Fibroblast of skin of scalp (primary cell): ENCODE data around the gene CYSTM1.

Experiments used
- DNase-seq: peaks from one replicate; pipeline ENCODE4 v3.0.0-alpha.2; 2013

Gene CYSTM1

DNA sequence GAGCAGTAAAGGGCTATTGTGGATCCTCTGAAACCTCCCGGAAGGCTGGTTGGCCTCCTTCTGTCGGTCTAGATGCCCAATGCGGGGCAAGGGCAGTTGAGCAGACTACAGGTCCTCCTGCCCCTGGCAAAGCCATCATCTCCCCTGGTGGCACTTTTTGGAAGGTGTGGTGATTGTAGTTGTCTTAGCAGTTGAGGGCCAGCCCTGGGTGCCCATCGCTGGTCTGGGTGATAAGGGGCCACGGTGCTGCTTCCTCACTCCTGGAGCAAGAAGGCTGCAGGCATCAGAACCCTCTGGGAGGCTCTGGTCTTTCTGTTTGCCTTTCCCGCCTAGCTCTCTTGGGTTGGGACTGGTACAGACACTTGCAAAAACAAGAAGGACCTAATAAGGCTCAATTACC is 63.8 kb downstream of the CYSTM1 start:
- DNase-seq = no peak

- no peak for DNase-seq
These were observed 64.5 kb downstream of the CYSTM1 start for GRCh38 chr5:140239461-140239860.

DNA sequence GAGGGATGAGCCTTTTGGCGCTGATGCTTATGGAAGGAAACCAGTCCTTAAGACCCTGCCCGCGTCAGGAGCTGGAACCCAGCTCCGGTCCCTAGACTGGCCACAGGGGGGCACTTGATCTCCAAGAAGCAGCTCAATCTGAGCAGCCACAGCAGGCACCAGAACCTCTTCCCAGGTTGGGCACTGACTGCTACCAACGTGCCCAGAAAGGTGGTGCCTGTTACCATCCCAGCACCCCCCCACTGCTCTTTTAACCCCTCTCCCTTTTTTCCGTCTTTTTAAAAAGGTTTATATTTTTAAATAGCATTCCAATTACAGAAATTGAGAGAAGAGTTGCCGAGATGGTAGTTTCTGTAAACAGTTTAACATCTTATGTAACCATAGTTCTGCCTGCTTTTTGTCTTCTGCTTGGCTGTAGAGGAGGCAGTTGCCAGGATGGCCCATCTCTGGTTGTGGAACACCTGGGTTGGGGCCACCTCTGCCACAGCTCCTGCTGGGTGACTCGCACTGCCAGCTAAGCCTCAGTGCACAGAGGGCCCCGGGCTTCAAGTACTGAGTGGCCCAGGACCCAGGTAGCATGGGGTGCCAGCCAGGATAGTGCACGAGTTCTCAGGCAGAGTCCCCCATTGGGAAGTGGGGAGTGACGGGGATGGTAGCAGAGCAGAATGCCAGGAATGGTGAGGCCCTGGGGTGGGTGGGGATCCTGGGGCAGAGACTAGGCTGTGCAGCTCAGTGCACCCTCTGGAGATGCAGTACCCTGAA is 65.1 kb downstream of the CYSTM1 start:
- DNase-seq = peak; percentile 66

DNA sequence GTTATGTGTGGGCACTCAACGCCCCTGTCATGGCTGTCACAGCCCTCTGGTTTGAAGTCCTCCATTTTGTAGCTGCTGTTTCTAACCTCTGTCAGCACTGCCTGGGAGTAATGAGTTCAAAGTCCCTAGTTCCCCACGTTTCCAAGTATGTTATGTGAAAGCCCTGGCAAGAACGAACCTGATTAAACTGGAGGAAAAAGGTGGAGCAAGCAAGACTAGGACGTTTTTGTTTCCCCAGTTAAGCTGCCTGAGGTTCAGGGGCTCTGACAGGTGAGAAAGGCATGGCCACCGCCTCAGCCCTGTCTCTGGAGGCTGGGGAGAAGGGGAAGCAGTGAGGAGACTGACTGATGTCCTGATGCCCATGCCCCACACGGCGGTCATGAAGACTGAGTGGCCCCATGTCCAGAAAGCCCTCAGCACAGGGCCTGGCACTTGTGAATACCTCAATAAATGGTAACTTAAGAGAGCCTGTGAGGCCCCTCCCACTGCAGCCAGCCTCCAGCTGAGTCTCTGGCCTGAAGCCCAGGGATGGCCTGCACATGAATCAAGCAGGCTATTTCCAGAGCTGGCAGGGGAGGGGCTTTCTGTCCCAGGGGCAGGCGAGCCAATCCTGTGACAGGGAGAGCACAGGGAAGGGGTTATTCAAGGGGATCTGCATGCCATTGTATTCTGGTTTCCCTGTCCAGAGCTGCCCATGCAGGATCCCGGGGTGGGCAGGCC is 66.2 kb downstream of the CYSTM1 start:
- peak; percentile 96 for DNase-seq

GRCh38 chr5:140242099-140242498 is 67.1 kb downstream of the CYSTM1 start:
- DNase-seq = peak; percentile 34

GRCh38 chr5:140242890-140243585 is 68.0 kb downstream of the CYSTM1 start:
- no peak for DNase-seq

- no peak for DNase-seq
These were observed 68.8 kb downstream of the CYSTM1 start for GRCh38 chr5:140243706-140244250.

GRCh38 chr5:140244525-140245025 is 69.6 kb downstream of the CYSTM1 start:
- peak; percentile 91 for DNase-seq

DNA sequence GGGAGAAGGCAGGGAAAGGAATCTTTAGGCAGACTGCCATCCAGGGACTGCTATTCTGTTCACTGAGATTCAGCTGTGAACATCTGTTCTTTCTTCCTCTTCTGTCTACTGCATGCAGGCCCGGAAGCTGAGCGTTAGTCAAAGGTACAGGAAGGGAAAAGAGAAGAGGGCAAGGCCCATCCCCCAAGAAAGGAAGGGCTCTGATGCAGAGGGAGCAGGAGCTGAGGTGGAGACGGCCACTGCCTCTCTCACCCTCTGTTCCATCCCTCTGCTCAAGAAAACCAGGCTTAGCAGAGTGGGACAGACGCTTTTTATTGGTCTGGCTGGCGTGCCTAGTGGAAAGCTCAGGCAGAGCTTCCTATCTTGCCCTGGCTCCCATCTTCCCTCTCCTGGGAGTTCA is 70.4 kb downstream of the CYSTM1 start:
- DNase-seq = peak; percentile 48

- no peak for DNase-seq
These were observed 70.9 kb downstream of the CYSTM1 start for GRCh38 chr5:140245926-140246325.

DNA sequence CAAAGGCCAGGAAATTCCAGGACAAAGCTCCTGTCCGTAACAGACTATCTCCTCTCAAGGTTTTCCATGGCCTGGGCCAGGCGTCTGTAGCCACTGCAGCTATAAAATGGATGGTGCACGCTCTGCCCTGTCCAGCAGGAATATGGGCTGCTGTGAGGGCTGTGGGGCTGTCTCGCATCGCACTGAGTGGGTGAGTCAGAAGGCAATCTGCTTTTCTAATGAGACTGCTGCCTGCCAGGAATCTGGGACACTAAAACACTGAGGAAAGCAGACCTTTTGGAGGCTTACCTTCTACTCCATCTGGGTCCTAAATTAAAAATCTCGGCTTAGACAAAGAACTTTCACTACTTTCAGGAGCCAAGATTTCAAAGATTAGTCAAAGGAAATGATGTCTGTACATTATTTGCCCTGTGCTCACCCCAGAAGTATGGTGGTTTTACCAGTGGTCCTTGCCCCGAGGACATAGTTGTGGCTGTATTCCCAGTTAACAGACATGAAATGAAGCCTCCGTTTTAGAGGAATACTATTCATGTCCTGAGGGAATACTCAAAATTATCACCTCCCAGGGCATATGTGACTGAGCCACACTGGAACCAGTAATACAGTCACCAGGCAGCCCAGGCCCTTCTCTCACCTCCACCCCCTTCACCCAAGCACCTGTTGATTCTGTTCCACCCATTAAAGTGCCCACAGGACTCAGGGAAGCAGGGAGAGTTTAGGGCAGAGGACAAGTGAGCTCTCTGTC is 71.6 kb downstream of the CYSTM1 start:
- peak; percentile 76 for DNase-seq

- no peak for DNase-seq
These were observed 73.4 kb downstream of the CYSTM1 start for GRCh38 chr5:140248414-140248813.

DNA sequence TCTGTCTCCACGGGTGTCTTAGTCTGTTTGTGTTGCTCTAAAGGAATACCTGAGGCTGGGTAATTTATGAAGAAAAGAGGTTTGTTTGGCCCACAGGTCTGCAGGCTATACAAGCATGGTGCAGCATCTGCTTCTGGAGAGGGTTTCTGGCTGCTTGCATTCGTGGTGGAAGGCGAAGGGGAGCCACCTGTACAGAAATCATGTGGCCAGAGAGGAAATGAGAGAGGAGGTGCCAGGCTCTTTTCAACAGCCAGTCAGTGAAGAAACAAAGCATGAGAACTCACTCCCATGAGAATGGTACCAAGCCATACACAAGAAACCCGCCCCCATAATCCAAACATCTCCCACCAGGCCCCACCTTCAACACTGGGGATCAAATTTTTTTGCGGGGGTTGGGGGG is 74.5 kb downstream of the CYSTM1 start:
- no peak for DNase-seq

DNA sequence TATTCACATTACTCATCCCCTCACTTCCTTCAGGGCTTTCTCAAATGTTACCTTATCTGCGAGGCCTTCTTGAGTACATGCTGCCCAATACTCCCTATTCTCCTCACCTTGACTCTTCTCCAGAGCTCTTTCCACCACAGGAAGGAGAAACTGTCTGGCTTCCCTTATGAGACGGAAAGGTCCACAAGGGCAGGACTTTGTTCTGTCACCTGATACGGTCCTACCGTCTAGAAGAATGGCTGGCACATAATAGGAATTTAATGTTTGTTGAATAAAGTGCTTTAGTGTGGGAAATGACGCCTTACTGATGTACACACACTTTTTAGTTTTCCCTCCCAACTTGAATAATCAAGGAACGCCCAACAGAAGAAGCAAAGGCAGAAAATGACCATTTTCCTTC is 75.4 kb downstream of the CYSTM1 start:
- DNase-seq = no peak

- DNase-seq = peak; percentile 99
These were observed 76.6 kb downstream of the CYSTM1 start for GRCh38 chr5:140251527-140251973.

DNA sequence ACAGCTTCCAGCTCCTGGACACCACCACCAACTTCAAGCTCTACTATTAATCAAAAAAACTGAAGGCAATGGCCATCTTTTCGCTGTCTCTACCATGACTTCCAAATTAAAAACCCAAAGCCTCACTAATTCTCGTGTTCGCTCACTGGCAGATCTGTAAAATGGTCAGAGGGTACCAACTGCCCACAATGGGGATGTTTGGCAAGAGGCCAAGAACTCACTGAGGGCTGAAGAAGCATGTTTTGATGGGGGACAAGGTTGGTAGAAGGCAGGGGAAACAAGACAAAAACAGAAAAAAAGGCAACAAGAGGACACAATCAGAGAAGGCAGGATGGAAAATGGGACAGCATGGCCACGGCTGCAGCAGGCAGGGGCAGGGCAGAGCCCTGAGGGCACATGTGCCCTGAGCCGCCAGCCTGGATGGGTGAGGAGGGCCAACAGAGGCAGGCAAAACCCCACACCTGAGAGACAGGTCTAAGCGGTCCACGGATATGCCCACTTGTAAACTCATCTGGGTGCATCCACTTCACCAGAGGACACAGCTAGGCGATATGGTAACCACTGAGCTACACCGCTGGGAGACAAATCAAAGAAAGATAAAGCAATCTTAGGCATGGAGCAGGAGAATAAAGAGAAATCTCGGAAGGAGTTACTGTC is 77.6 kb downstream of the CYSTM1 start:
- DNase-seq = no peak

- DNase-seq = no peak
These were observed 79.0 kb downstream of the CYSTM1 start for GRCh38 chr5:140253985-140254384.

DNA sequence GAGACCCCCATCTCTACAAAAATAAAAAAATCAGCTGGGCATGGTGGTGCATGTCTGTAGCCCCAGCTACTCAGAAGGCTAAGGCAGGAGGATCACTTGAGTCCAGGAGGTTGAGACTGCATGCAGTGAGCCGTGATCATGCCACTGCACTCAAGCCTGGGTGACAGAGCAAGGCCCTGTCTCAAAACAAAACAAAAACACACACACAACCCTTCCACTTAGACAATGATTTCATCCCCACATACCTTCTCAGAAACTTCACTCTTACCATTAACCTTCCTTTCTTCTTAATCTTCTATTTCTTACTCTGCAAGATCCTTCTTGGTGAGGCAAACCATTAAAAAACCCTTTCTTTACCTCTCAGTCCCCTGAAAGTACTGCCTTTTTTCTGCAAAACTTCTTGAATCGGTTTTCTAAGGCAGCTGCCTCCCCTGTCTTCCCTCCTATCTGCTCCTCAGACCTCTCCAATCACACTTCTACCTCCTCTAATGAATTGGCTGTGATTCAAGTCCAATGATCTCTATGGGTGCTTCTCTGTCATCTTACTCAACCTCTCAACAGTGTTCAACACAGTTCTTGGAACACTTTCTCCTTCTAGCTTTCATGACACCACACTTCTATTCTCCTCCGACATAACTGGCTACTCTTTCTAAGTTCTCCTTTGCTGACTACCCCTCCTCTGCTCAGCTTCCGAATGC is 80.6 kb downstream of the CYSTM1 start:
- DNase-seq = no peak

DNA sequence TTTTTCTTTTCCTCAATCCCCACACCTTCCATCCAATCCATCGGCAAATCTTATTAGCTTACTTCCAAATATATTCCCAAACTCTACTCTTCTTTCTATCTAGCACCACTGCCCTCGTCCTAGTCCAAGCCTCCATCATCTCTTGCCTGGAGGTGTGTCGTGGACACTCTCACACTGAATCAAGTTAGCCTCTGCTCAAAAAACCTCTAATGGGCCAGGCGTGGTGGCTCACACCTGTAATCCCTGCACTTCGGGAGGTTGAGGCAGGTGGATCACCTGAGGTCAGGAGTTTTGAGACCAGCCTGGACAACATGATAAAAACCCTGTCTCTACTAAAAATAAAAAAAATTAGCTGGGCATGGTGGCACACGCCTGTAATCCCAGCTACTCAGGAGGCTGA is 81.7 kb downstream of the CYSTM1 start:
- DNase-seq = no peak

GRCh38 chr5:140258016-140258415 is 83.0 kb downstream of the CYSTM1 start:
- peak; percentile 90 for DNase-seq

GRCh38 chr5:140258873-140259272 is 83.9 kb downstream of the CYSTM1 start:
- no peak for DNase-seq
